ENCODE data around the gene TPRA1. TPM values are rescaled to one million over a fixed set of nuclear protein-coding genes. Genes with fewer than 3 reads are reported as not detected.

The TPRA1 gene
- total and polyA plus RNA-seq, 9 of the 15 experiments (the other 6 are each of a cell fraction or from before 2014, with no cell fraction given): 0.66 to 21.5 (median 11.1) TPM

- DNase-seq (ENCODE audit: extremely low read depth in 1 of 4, low spot score in 3 of 4) (peak in 2 of 4 experiments; percentile 15 to 26), ATAC-seq (peak; percentile 30), FAIRE-seq (peak; percentile 73)
- H3K27ac ChIP-seq (ENCODE audit: extremely low read depth, low read depth, low read length): peak overlapping the region; percentile 30; the same call in 1 of the 3 replicates
- peak overlapping the region; percentile 60 to 96 for H3K9ac ChIP-seq (ENCODE audit: insufficient read depth in 1 of 2, low read depth in 2 of 2, low read length in 2 of 2)
- H3K4me3 ChIP-seq: peak overlapping the region; percentile 55
- peaks cover 4% of the 10 kb centered on the region for H3K9me1 ChIP-seq (ENCODE audit: control insufficient read depth, insufficient read depth, low read length)
- peaks cover 4% of the 10 kb centered on the region; the same call in 1 of the 2 replicates for H4K20me1 ChIP-seq (replicated peaks; ENCODE audit: control insufficient read depth, insufficient read depth, low read length)
- WGBS (ENCODE audit: insufficient coverage, low coverage, missing lambda C conversion rate): 4% methylated on average over 35 of the region's 65 CpGs
- ChIA-PET CTCF (ENCODE audit: low intra/inter-chr PET ratio) (no interaction called here), POLR2A (interaction anchor here (0.5 kb wide), 1 partner anchor 225 kb away, joined by 3 read pairs; no protein-coding TSS in a partner anchor)
- peak overlapping the region; percentile 80 for H2AFZ ChIP-seq (ENCODE audit: low read depth, low read length)
- intact Hi-C loops (cut with micrococcal nuclease) (no loop called here), in situ Hi-C loops (cut with MboI) (no loop called here)
- peaks cover 14% of the 10 kb centered on the region in 2 experiments; a peak in 4 of 5 replicates for H3K4me1 ChIP-seq (replicated peaks in 1 of 2; ENCODE audit: control insufficient read depth in 2 of 2, insufficient read depth in 2 of 2, low read length in 2 of 2)
- H3K79me2 ChIP-seq (ENCODE audit: control insufficient read depth, insufficient read depth, low read length): peaks cover 22% of the 10 kb centered on the region
- H3K36me3 ChIP-seq (ENCODE audit: control insufficient read depth, insufficient read depth, low read length): no peaks in the 10 kb centered on the region
- peak overlapping the region; percentile 87 for H3K4me2 ChIP-seq (ENCODE audit: insufficient read depth, low read length)
- BruUV-seq (replicated peaks): no TSS peak
- H3K9me3 ChIP-seq (replicated peaks; ENCODE audit: control insufficient read depth, insufficient read depth, low read depth, low read length): no peaks in the 10 kb centered on the region
- no peaks in the 10 kb centered on the region for H3K27me3 ChIP-seq (ENCODE audit: control insufficient read depth in 2 of 2, insufficient read depth in 2 of 2, low read length in 2 of 2)
- TF ChIP-seq FOXP1 (CRISPR knock-in tag; IDR thresholded peaks at IDR 0.05) (peak; percentile 84; the same call in 1 of the 2 replicates), ZNF507 (tag; conservative IDR thresholded peaks at IDR 0.05) (no peak), RERE (CRISPR knock-in tag; IDR thresholded peaks at IDR 0.05; ENCODE audit: borderline replicate concordance) (no peak), PREB (CRISPR knock-in tag; IDR thresholded peaks at IDR 0.05) (no peak), ZNF518B (CRISPR knock-in tag; IDR thresholded peaks at IDR 0.05) (no peak), ZZZ3 (IDR thresholded peaks at IDR 0.05) (no peak), TEAD1 (CRISPR knock-in tag; IDR thresholded peaks at IDR 0.05) (peak in 1 of 2 experiments; percentile 30; a peak in 1 of 4 replicates)
These were observed 39.2 kb upstream of the TPRA1 start for GRCh38 chr3:127629467-127630403.
